GM18907 (cell line): Measurements from ENCODE around the gene VPS37D.
A peak's percentile ranks its signal among the peaks of the same experiment; 100 is the strongest.
"Not testable (repeated sequence)": the region's sequence is repeated elsewhere in the genome, so short reads cannot be mapped to it uniquely, and the experiment has no call there.

ENCODE experiments used
- ATAC-seq: cut with Tn5 transposase; IDR thresholded peaks from one replicate; pipeline ENCODE4 v1.9.1; 2021; ENCODE audit warnings: mild to moderate bottlenecking, moderate library complexity; ENCODE audit not compliant: unreplicated experiment

VPS37D gene

GRCh38 chr7:73646785-73647724 is 20.6 kb upstream of the VPS37D start:
- ATAC-seq, result no peak

GRCh38 chr7:73647725-73648592 is 19.7 kb upstream of the VPS37D start:
- ATAC-seq, result no peak

DNA sequence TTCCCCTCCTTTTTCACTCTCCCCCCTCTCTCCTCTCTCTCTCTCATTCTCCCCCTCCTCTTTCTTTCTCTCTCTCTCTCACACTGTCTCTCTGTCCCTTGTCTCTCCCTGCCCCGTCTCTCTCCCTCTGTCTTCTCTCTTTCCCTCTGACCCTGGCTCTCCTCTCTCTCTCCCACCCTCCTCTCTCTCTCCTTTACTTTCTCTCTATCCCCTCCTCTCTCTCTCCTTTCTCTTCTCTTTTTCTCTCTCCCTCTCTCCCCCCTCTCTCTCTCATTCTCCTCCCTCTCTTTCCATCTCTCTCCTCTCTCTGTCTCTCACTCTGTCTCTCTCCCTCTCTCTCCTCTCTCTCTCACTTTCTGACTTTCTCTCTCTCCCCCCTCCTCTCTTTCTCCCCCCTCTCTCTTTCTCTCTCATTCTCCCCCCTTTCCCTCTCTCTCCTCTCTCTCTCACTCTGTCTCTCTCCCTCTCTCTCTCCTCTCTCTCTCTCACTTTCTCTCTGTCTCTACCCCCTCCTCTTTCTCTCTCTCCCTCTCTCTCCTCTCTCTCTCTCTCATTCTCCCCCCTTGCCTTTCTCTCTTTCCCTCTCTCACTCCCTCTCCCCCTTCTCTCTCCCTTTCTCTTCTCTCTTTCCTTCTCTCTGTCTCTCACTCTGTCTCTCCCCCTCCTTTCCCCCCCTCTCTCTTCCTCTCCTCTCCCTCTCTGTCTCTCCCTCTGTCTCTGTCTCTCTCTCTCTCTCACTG is 18.9 kb upstream of the VPS37D start:
- no peak for ATAC-seq

DNA sequence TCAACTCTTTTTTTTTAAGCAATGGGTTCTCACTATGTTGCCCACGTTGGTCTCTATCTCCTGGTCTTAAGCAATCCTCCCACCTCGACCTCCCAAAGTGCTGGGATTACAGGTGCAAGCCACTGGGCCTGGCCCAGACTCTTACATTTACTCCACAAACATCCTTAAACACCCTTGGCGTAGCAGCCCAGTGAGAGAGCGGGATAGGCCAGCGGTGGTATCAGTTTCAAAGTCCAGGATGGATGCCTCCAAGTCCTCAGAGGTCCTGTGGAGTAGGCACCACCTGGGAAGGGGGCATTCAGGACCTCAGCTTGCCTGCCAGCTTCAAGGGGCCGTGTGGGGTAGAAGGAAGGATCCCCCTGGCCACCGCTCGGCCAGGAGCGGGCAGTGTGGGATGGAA is 18.1 kb upstream of the VPS37D start:
- ATAC-seq, result no peak

- ATAC-seq, result no peak
Observed at GRCh38 chr7:73650524-73650923, 17.1 kb upstream of the VPS37D start.

- ATAC-seq, result no peak
Observed at GRCh38 chr7:73652541-73652949, 15.1 kb upstream of the VPS37D start.

GRCh38 chr7:73655309-73655708 is 12.3 kb upstream of the VPS37D start:
- not testable (repeated sequence) for ATAC-seq

DNA sequence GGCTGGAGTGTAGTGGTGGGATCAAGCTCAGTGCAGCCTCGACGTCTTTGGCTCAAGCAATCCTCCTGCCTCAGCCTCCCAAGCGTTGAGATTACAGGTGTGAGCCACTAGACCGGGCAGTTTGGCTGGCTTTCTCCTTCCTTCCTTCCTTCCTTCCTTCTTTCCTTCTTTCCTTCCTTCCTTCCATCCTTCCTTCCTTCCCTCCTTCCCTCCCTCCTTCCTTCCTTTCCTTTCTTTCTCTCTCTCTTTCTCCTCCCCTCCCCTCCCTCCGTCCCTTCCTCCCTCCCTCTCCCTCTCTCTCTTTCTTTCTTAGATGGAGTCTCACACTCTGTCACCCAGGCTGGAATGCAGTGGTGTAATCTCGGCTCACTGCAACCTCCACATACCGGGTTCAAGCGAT is 7.6 kb upstream of the VPS37D start:
- ATAC-seq, result no peak

DNA sequence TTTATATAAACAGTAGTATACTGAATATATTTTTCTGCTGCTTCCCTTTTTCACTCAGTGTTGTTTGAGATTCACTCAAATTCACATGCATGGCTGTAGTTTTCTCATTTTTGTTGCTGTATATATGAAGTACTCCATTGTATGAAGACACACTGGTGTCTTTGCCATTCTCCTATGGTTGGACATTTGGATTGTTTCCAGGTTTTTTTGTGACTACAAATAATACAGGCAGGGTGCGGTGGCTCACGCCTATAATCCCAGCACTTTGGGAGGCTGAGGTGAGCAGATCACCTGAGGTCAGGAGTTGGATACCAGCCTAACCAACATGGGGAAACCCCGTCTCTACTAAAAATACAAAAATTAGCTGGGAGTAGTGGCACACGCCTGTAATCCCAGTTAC is 7.0 kb upstream of the VPS37D start:
- not testable (repeated sequence) for ATAC-seq

- no peak for ATAC-seq
Observed at GRCh38 chr7:73663033-73663432, 4.6 kb upstream of the VPS37D start.

- peak; percentile 21 for ATAC-seq
Observed at GRCh38 chr7:73668103-73668885, 663 bp downstream of the VPS37D start.

GRCh38 chr7:73668886-73669230 is 1.2 kb downstream of the VPS37D start:
- ATAC-seq, result no peak

DNA sequence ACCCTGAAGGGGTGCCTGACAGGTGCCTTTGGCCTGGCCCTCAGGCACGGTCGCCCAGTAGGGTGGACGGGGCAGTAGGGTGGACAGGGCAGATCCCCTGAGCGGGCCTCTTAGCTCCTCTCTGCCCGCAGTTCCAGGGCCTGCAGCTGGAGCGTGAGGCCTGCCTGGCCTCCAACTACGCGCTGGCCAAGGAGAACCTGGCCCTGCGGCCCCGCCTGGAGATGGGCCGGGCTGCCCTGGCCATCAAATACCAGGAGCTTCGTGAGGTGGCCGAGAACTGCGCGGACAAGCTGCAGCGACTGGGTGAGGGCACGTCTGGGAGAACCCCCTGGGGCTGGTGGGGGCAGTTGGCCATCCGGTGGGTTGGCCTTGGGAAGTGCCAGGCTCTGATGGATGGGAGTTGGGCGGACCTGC is 1.7 kb downstream of the VPS37D start:
- ATAC-seq, result no peak

- no peak for ATAC-seq
Observed at GRCh38 chr7:73669858-73670385, 2.3 kb downstream of the VPS37D start.

DNA sequence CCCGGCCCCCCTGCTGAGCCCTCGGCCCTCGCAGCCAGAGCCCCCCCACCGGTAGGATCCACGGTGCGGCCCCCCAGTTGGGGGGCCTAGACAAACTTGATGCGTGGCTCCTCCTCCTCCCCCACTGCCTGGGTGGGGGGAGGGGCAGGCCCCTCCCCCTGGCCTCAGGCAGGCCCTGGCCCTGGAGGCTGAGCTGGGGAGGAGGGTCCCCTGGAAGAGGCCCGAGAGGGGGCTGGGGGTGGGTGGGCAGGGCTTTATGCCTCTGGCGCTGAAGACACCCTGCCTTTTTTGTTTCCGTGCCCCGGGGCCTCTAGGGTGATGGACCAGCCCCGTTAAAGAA is 3.7 kb downstream of the VPS37D start:
- ATAC-seq, result no peak

GRCh38 chr7:73671857-73672445 is 4.3 kb downstream of the VPS37D start:
- no peak for ATAC-seq

DNA sequence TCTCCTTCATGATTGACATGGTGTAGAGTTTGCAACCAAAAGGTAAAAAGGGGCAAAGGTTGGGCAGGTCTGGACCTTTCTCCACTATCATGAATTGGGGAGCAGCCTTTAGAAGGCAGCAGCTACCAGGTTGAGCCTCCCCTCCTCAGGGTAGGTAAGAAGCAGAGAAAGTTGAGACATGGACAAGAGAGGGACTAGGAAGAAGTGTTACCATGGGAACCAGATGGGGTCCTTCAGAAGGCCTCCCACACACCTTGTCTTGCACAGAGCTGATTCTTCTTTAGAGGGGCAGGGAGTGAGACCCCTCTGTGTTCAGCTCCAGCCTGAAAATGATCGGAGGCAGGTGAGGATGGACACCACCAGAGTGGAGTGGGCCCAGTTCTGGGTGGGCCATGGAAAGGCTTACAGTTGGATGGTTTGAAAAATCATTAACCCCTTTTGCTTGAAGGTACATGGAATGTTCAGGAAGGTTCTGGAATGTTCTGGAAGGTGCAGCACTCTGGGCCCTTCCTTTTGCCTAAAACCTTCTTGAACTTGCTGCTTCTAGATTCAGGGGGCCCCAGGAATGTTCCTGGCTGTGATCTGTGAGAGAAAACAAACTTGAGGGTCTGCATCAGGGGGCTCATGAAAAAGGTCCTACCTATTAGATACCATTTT is 7.0 kb downstream of the VPS37D start:
- no peak for ATAC-seq

DNA sequence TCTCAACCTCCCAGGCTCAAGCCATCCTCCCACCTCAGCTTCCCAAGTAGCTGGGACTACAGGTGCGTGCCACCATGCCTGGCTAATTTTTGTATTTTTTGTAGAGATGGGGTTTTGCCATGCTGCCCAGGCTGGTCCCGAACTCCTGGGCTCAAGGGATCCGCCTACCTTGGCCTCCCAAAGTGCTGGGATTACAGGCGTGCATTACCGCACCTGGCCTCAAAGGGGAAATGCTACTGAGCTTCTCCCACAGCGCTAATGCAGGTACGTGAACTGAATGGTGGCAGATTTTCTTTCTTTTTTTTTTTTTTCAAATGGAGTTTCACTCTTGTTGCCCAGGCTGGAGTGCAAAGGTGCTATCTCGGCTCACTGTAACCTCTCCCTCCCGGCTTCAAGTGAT is 8.4 kb downstream of the VPS37D start:
- ATAC-seq, result not testable (repeated sequence)

DNA sequence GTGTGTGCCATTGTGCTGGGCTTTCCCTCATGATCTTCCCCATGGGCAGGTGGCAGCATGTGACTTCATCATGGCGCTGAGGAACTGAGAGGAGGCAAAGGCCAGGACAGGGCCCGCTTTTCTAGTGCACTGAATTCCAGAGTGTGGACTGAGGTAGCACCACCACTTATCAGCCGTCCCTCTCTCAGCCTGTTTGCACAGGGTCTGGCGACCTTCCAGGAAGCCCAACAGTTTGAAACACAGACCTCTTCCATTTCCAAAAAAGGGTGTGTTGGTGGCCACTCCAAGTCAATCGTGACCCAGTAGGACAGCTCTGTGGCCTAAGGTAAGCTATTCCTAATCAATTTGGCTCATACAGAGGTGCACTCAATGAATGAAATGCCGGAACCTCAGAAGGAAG is 11.2 kb downstream of the VPS37D start:
- ATAC-seq, result no peak
